Gastrocnemius medialis (tissue), 4 donors: ENCODE results near the gene PIAS4. TPM values are rescaled to one million over a fixed set of nuclear protein-coding genes. Genes with fewer than 3 reads are reported as not detected.

Source experiments
- ATAC-seq, 2 donors: fragments of 150-250 bp; one replicate each; pipeline ENCODE4 v1.9.1; 2016
- DNase-seq, 2 donors: peaks; one replicate each; pipeline ENCODE4 v3.0.0-alpha.2; 2019
- H3K27ac ChIP-seq, 4 donors: fragments of 200-600 bp; sonication (generic); 1 replicate in 1 of 4; 2 replicates in 3 of 4; pipeline ENCODE4 v1.5.1; 2016 to 2018; ENCODE audit warnings: mild to moderate bottlenecking in 2 of 4, moderate library complexity in 1 of 4
- H3K27me3 ChIP-seq, 3 donors: fragments of 200-600 bp; sonication (generic) in 2 of 3; 1 replicate in 1 of 3; 2 replicates in 2 of 3; pipeline versions ENCODE4 v1.5.1 to v1.6.0; 2016 to 2019; ENCODE audit warnings: mild to moderate bottlenecking in 1 of 3, moderate library complexity in 1 of 3
- H3K36me3 ChIP-seq, 2 donors: fragments of 200-600 bp; sonication (generic) in 1 of 2; one replicate each; pipeline ENCODE4 v1.5.1; 2017 to 2018
- H3K4me1 ChIP-seq, 2 donors: fragments of 200-600 bp; sonication (generic) in 1 of 2; one replicate each; pipeline ENCODE4 v1.5.1; 2016 to 2017; ENCODE audit warnings: mild to moderate bottlenecking in 2 of 2
- H3K4me3 ChIP-seq, 4 donors: fragments of 200-600 bp; sonication (generic) in 3 of 4; 1 replicate in 1 of 4; 2 replicates in 3 of 4; pipeline ENCODE4 v1.5.1; 2016 to 2019; ENCODE audit warnings: mild to moderate bottlenecking in 2 of 4
- H3K9me3 ChIP-seq, 3 donors: fragments of 200-600 bp; sonication (generic) in 2 of 3; 1 replicate in 1 of 3; 2 replicates in 2 of 3; pipeline ENCODE4 v1.5.1; 2016 to 2019
- CTCF ChIP-seq, 5 experiments: fragments of 450-650 bp in 3 of 5; fragments of 200-600 bp in 2 of 5; sonication (generic) in 2 of 5; IDR thresholded peaks in 4 of 5; conservative IDR thresholded peaks in 1 of 5; 1 replicate in 4 of 5; 2 replicates in 1 of 5; pipeline ENCODE4 v1.5.1; 2016 to 2019; ENCODE audit warnings: antibody characterized with exemption in 5 of 5, mild to moderate bottlenecking in 3 of 5, moderate library complexity in 3 of 5
- POLR2A ChIP-seq, 2 donors: fragments of 450-650 bp; IDR thresholded peaks; one replicate each; pipeline ENCODE4 v1.6.1; 2017; ENCODE audit warnings: antibody characterized with exemption in 2 of 2, mild to moderate bottlenecking in 2 of 2, moderate library complexity in 2 of 2
- in situ Hi-C, 4 donors: fragments of 200-750 bp; cut with MboI; loops; one replicate each; pipeline versions ENCODE4 v1.15.0 to v1.8.0; 2017; ENCODE audit warnings: low sequenced_read_pairs in 4 of 4
- intact Hi-C: fragments of 100-400 bp; cut with DNase I; formaldehyde crosslinking; loops from one replicate; pipeline ENCODE4 v1.15.1; 2023; ENCODE audit warnings: low total_unique reads
- total RNA-seq, 4 donors: library from RNA; depleted of rRNA; stranded (reverse); fragments of >200 nt; gene quantifications; one replicate each; pipeline versions ENCODE4 v1.1.0 to v1.2.3, GENCODE V29; 2016

Gene PIAS4
- total RNA-seq, 4 donors from 2014 or later: 15.5 to 20.0 (median 17.5) TPM

- ATAC-seq (no peak), DNase-seq (no peak)
- in situ Hi-C loops: loop anchor here in 2 of 4 donors (10.0 kb wide), 2 partner anchors 65 to 85 kb away; partner anchors contain the start of genes EEF2 (in 1 of the 2) and PIAS4 (in 1 of the 2)
- Histone ChIP-seq H3K27ac (no peak overlapping the region), H3K36me3 (no peaks in the 10 kb centered on the region), H3K27me3 (no peaks in the 10 kb centered on the region), H3K4me1 (peaks cover 4 to 5% of the 10 kb centered on the region in 2 donors), H3K9me3 (no peaks in the 10 kb centered on the region), H3K4me3 (no peak overlapping the region)
- intact Hi-C loops: loop anchor here (5.0 to 10.0 kb wide), 6 partner anchors 113 to 1975 kb away; partner anchors contain the start of genes ANKRD24, APBA3, CHAF1A and IZUMO4
- no peak for TF ChIP-seq POLR2A (IDR thresholded peaks at IDR 0.05)
- no peak for TF ChIP-seq CTCF (IDR thresholded peaks at IDR 0.05 in 4 of 5, conservative IDR thresholded peaks at IDR 0.05 in 1 of 5)
Measured at GRCh38 chr19:4069331-4069959, 61.9 kb downstream of the PIAS4 start.

GRCh38 chr19:4071610-4072009 lies 64.1 kb downstream of the PIAS4 start:
- Histone ChIP-seq H3K27ac (no peak overlapping the region), H3K27me3 (no peaks in the 10 kb centered on the region), H3K36me3 (no peaks in the 10 kb centered on the region), H3K4me3 (no peak overlapping the region), H3K4me1 (peaks cover 4 to 5% of the 10 kb centered on the region in 2 donors), H3K9me3 (no peaks in the 10 kb centered on the region)
- ATAC-seq: no peak
- in situ Hi-C loops: no loop called here
- intact Hi-C loops: no loop called here
- TF ChIP-seq POLR2A (IDR thresholded peaks at IDR 0.05): no peak
- no peak for TF ChIP-seq CTCF (IDR thresholded peaks at IDR 0.05 in 4 of 5, conservative IDR thresholded peaks at IDR 0.05 in 1 of 5)
- DNase-seq: no peak

- DNase-seq (no peak), ATAC-seq (no peak)
- intact Hi-C loops (no loop called here), in situ Hi-C loops (no loop called here)
- no peaks in the 10 kb centered on the region for H3K27me3 ChIP-seq
- H3K4me1 ChIP-seq: peaks cover 0 to 10% of the 10 kb centered on the region in 2 donors
- no peaks in the 10 kb centered on the region for H3K9me3 ChIP-seq
- H3K36me3 ChIP-seq: no peaks in the 10 kb centered on the region
- no peak for TF ChIP-seq CTCF (IDR thresholded peaks at IDR 0.05 in 4 of 5, conservative IDR thresholded peaks at IDR 0.05 in 1 of 5)
- TF ChIP-seq POLR2A (IDR thresholded peaks at IDR 0.05): no peak
- no peak overlapping the region for H3K4me3 ChIP-seq
- H3K27ac ChIP-seq: no peak overlapping the region
Measured at GRCh38 chr19:4075373-4075772, 67.8 kb downstream of the PIAS4 start.

GRCh38 chr19:4077007-4077374 lies 69.5 kb downstream of the PIAS4 start:
- intact Hi-C loops: no loop called here

More at GRCh38 chr19:4077007-4077374, 69.5 kb downstream of the PIAS4 start:
- H3K4me3 ChIP-seq: no peak overlapping the region
- ATAC-seq: no peak
- H3K36me3 ChIP-seq: no peaks in the 10 kb centered on the region
- H3K9me3 ChIP-seq: no peaks in the 10 kb centered on the region
- H3K27ac ChIP-seq: peak overlapping the region; percentile 0 to 80 (median 73)
- H3K27me3 ChIP-seq: no peaks in the 10 kb centered on the region
- peaks cover 0 to 10% of the 10 kb centered on the region in 2 donors for H3K4me1 ChIP-seq
- no peak for TF ChIP-seq CTCF (IDR thresholded peaks at IDR 0.05 in 4 of 5, conservative IDR thresholded peaks at IDR 0.05 in 1 of 5)
- in situ Hi-C loops: no loop called here
- DNase-seq: no peak
